ENCODE measurements around the gene CDYL. TPM values are rescaled to one million over a fixed set of nuclear protein-coding genes. Genes with fewer than 3 reads are reported as not detected.
"Not testable (repeated sequence)": the region's sequence is repeated elsewhere in the genome, so short reads cannot be mapped to it uniquely, and the experiment has no call there.

Gene CDYL
- total RNA-seq, 1 donor from 2014 or later: 12.2 TPM

GRCh38 chr6:4822476-4822875 is 46.3 kb downstream of the CDYL start:
- H3K4me3 ChIP-seq (ENCODE audit: low read depth, low read length): no peak overlapping the region
- DNase-seq (ENCODE audit: low read depth): no peak
- TF ChIP-seq CTCF (conservative IDR thresholded peaks at IDR 0.05; ENCODE audit: low read depth, low read length): no peak

DNA sequence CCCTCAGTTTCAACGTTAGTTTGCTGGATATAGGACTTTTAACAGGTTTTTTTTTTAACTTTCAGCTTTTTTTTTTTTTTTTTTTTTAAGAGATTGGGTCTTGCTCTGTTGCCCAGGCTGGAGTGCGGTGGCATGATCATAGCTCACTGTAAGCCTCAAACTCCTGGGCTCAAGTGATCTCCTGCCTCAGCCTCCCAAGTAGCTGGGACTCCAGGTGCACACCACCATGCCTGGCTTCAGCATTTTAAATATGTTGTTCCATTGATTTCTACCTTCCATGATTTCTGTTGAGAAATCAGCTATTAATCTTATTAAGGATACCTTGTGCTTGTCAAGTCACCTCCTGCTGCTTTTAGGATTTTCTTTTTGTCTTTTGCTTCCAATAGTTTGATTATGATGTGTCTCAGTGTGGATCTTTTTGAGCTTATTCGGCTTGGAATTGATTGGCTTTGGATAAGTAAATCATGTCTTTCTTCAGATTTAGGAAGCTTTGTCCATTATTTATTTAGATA is 52.0 kb downstream of the CDYL start:
- H3K4me3 ChIP-seq (ENCODE audit: low read depth, low read length): no peak overlapping the region
- DNase-seq (ENCODE audit: low read depth): no peak
- no peak for TF ChIP-seq CTCF (conservative IDR thresholded peaks at IDR 0.05; ENCODE audit: low read depth, low read length)

GRCh38 chr6:4829089-4829488 is 52.9 kb downstream of the CDYL start:
- DNase-seq (ENCODE audit: low read depth): no peak
- H3K4me3 ChIP-seq (ENCODE audit: low read depth, low read length): no peak overlapping the region
- TF ChIP-seq CTCF (conservative IDR thresholded peaks at IDR 0.05; ENCODE audit: low read depth, low read length): no peak

DNA sequence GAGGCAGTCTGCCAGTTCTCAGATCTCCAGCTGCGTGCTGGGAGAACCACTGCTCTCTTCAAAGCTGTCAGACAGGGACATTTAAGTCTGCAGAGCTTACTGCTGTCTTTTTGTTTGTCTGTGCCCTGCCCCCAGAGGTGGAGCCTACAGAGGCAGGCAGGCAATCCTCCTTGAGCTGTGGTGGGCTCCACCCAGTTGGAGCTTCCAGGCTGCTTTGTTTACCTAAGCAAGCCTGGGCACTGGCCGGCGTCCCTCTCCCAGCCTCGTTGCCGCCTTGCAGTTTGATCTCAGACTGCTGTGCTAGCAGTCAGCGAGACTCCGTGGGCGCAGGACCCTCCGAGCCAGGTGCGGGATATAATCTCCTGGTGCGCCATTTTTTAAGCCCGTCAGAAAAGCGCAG is 59.3 kb downstream of the CDYL start:
- DNase-seq (ENCODE audit: low read depth); H3K4me3 ChIP-seq (ENCODE audit: low read depth, low read length): not testable (repeated sequence)

GRCh38 chr6:4840169-4840568 is 64.0 kb downstream of the CDYL start:
- no peak overlapping the region for H3K4me3 ChIP-seq (ENCODE audit: low read depth, low read length)
- no peak for DNase-seq (ENCODE audit: low read depth)
- TF ChIP-seq CTCF (conservative IDR thresholded peaks at IDR 0.05; ENCODE audit: low read depth, low read length): no peak

DNA sequence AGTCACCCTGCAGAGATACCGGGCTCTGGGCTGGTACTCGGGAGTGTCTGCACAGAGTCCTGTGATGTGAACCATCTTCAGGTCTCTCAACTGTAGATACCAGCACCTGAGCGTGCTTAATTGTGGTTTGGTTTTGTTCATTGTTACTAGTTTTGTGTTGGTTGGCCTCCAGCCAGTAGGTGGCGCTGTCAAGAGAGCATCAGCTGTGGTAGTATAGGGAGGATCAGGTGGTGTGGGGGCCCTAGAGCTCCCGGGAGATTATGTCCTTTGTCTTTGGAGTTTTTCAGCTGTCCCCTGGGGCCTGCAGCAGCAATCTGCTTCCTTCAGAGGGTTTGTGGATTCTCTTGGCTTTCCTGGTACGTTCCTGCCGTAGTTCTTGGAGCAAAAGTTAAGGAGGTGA is 67.9 kb downstream of the CDYL start:
- peak; percentile 52 for TF ChIP-seq CTCF (conservative IDR thresholded peaks at IDR 0.05; ENCODE audit: low read depth, low read length)
- DNase-seq (ENCODE audit: low read depth): no peak
- no peak overlapping the region for H3K4me3 ChIP-seq (ENCODE audit: low read depth, low read length)

DNA sequence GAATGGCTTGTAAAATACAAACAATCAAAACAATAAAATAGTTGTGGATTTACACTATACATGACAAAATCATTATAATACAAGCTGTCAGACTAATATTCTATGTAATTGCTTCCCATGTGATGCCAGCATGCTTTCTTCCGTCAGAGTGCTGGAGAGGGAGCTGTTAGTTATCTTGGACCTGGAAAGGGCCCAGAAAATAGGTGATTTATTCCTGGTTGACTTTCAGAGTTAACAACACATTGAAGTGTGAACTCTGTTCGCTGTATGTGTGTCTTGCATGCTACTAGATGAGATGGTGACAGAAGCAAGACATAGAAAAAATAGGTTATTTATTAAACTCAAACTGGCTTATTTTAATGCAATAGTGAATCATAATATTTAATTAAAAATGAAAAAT is 70.2 kb downstream of the CDYL start:
- no peak for TF ChIP-seq CTCF (conservative IDR thresholded peaks at IDR 0.05; ENCODE audit: low read depth, low read length)
- no peak overlapping the region for H3K4me3 ChIP-seq (ENCODE audit: low read depth, low read length)
- DNase-seq (ENCODE audit: low read depth): no peak

Data from epithelial cell of proximal tubule (primary cell).